Smooth muscle cell (in vitro differentiated cells): ENCODE data around the gene SETD1B. TPM values are rescaled to one million over a fixed set of nuclear protein-coding genes. Genes with fewer than 3 reads are reported as not detected.

ENCODE experiments used
- DNase-seq: peaks from one replicate; lab custom pipeline; 2025; ENCODE audit not compliant: unreplicated experiment; lab: John Stamatoyannopoulos, UW
- H2AFZ ChIP-seq: fragments of 200-600 bp; sonication (generic); 2 replicates; pipeline ENCODE4 v1.6.0; 2016; ENCODE audit warnings: antibody characterized with exemption, low read depth, mild to moderate bottlenecking
- H3F3A ChIP-seq: fragments of 200-600 bp; sonication (generic); 2 replicates; pipeline ENCODE4 v1.6.0; 2017; ENCODE audit warnings: antibody characterized with exemption, low read depth
- H3K27ac ChIP-seq: fragments of 200-600 bp; sonication (generic); 2 replicates; pipeline ENCODE4 v1.5.1; 2016; ENCODE audit warnings: low read depth, mild to moderate bottlenecking
- H3K27me3 ChIP-seq: fragments of 200-600 bp; sonication (generic); 2 replicates; pipeline ENCODE4 v1.6.1; 2016; ENCODE audit warnings: low read depth, mild to moderate bottlenecking
- H3K36me3 ChIP-seq: fragments of 200-600 bp; sonication (generic); 2 replicates; pipeline ENCODE4 v1.5.1; 2016; ENCODE audit warnings: low read depth
- H3K4me1 ChIP-seq: fragments of 200-600 bp; sonication (generic); 2 replicates; pipeline ENCODE4 v1.5.1; 2016; ENCODE audit warnings: low read depth
- H3K4me2 ChIP-seq: fragments of 200-600 bp; sonication (generic); 2 replicates; pipeline ENCODE4 v1.6.0; 2016; ENCODE audit warnings: mild to moderate bottlenecking
- H3K4me3 ChIP-seq: fragments of 200-600 bp; sonication (generic); 2 replicates; pipeline ENCODE4 v1.5.1; 2016; ENCODE audit warnings: mild to moderate bottlenecking
- H3K79me2 ChIP-seq: fragments of 200-600 bp; sonication (generic); 2 replicates; pipeline ENCODE4 v1.6.0; 2016; ENCODE audit warnings: low read depth, mild to moderate bottlenecking
- H3K9ac ChIP-seq: fragments of 200-600 bp; sonication (generic); 2 replicates; pipeline ENCODE4 v1.6.0; 2016; ENCODE audit warnings: low read depth
- H3K9me3 ChIP-seq: fragments of 200-600 bp; sonication (generic); replicated peaks from 2 replicates; pipeline ENCODE4 v1.5.1; 2016; ENCODE audit warnings: low read depth
- H4K20me1 ChIP-seq: fragments of 200-600 bp; sonication (generic); 2 replicates; pipeline ENCODE4 v1.6.0; 2016; ENCODE audit warnings: low read depth
- CTCF ChIP-seq: fragments of 200-600 bp; sonication (generic); IDR thresholded peaks from 2 replicates; pipeline ENCODE4 v1.5.1; 2017; ENCODE audit warnings: borderline replicate concordance, mild to moderate bottlenecking, antibody characterized with exemption; ENCODE audit not compliant: insufficient read depth, poor library complexity, severe bottlenecking
- WGBS: methylation state at CpG from one replicate; pipeline ENCODE4 v1.1.7; 2016; ENCODE audit warnings: low lambda C conversion rate; 5-methylcytosine and 5-hydroxymethylcytosine counted together
- polyA plus RNA-seq: library from polyadenylated mRNA; unstranded; fragments of >200 nt; fragmentation: Nextera tagmentation; extraction: Ambion mirVana; gene quantifications from 2 replicates; pipeline ENCODE4 v1.2.1, GENCODE V29; 2016
- total RNA-seq: library from RNA; depleted of rRNA; stranded (reverse); fragments of >200 nt; gene quantifications from 2 replicates; pipeline ENCODE4 v1.2.3, GENCODE V29; 2014

SETD1B gene
- total and polyA plus RNA-seq, 2 experiments from 2014 or later, result 1.9 to 4.2 TPM

- 69% methylated on average over 14 of the region's 14 CpGs for WGBS
- Histone ChIP-seq H3K4me3 (no peak overlapping the region), H3K9ac (no peak overlapping the region), H3K9me3 (no peaks in the 10 kb centered on the region), H2AFZ (no peak overlapping the region), H3K4me1 (peaks cover 7% of the 10 kb centered on the region), H3K27ac (no peak overlapping the region), H3F3A (peaks cover 5% of the 10 kb centered on the region), H3K79me2 (peaks cover 4% of the 10 kb centered on the region), H3K4me2 (no peak overlapping the region), H4K20me1 (peaks cover 53% of the 10 kb centered on the region), H3K36me3 (no peaks in the 10 kb centered on the region), H3K27me3 (no peaks in the 10 kb centered on the region)
- no peak for TF ChIP-seq CTCF
- no peak for DNase-seq
Measured at GRCh38 chr12:121781998-121782979, 21.5 kb upstream of the SETD1B start.

DNA sequence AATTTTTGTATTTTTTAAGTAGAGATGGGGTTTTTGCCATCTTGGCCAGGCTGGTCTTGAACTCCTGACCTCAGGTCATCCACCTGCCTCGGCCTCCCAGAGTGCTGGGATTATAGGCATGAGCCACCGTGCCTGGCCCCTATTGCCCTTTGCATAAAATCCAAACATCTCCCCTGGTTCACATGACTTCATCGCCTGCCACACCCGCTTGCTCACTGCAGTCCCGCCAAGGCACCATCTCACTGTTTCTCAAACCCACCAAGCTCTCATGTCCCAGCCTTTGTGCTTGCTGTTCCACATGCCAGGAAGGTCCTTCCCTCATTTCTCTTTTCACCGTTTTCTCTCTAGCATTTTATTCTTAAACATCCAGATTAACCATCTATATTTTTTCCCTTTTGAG lies 20.0 kb upstream of the SETD1B start:
- peaks cover 60% of the 10 kb centered on the region for H4K20me1 ChIP-seq
- no peak for DNase-seq
- peaks cover 7% of the 10 kb centered on the region for H3K4me1 ChIP-seq
- no peaks in the 10 kb centered on the region for H3K36me3 ChIP-seq
- H3K27me3 ChIP-seq, result no peaks in the 10 kb centered on the region
- peaks cover 4% of the 10 kb centered on the region for H3K79me2 ChIP-seq
- peaks cover 5% of the 10 kb centered on the region for H3F3A ChIP-seq
- H2AFZ ChIP-seq, result no peak overlapping the region
- H3K9ac ChIP-seq, result no peak overlapping the region
- 92% methylated on average over 6 of the region's 6 CpGs for WGBS
- H3K4me2 ChIP-seq, result no peak overlapping the region
- H3K9me3 ChIP-seq, result no peaks in the 10 kb centered on the region
- H3K27ac ChIP-seq, result no peak overlapping the region
- no peak overlapping the region for H3K4me3 ChIP-seq
- TF ChIP-seq CTCF, result no peak

DNA sequence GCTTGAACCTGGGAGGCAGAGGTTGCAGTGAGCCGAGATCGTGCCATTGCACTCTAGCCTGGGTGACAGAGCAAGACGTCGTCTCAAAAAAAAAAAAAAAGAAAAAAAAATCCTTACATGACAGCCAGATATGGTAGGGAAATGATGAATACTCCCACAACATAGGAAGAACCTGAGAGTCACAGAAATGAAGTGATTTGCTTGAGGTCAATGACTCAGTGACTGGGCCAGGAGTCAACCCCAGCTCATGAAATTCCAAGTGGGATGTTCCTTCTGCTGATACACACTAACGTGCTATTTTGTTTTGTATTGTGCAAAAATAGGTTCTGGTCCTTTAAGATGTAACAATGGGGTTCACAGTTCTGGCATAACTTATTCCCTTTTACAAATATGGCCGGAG lies 19.3 kb upstream of the SETD1B start:
- WGBS, result 69% methylated on average over 6 of the region's 6 CpGs

More for the DNA sequence above, 19.3 kb upstream of the SETD1B start:
- H3K79me2 ChIP-seq, result peaks cover 4% of the 10 kb centered on the region
- H3K27me3 ChIP-seq, result no peaks in the 10 kb centered on the region
- H4K20me1 ChIP-seq, result peaks cover 64% of the 10 kb centered on the region
- H3K4me2 ChIP-seq, result no peak overlapping the region
- H3K36me3 ChIP-seq, result no peaks in the 10 kb centered on the region
- H3K9me3 ChIP-seq, result no peaks in the 10 kb centered on the region
- peak overlapping the region; percentile 45 for H3K27ac ChIP-seq
- H2AFZ ChIP-seq, result no peak overlapping the region
- no peak overlapping the region for H3K4me3 ChIP-seq
- H3F3A ChIP-seq, result peaks cover 5% of the 10 kb centered on the region
- H3K4me1 ChIP-seq, result peaks cover 7% of the 10 kb centered on the region
- no peak for DNase-seq
- TF ChIP-seq CTCF, result no peak
- no peak overlapping the region for H3K9ac ChIP-seq
